Neural cell (in vitro differentiated cells): Measurements from ENCODE around the gene SLCO4A1. TPM values are rescaled to one million over a fixed set of nuclear protein-coding genes. Genes with fewer than 3 reads are reported as not detected.

Experiments used
- H2AFZ ChIP-seq: fragments of 200-600, 300-800 bp; sonication (generic), shearing (Covaris generic); 2 replicates; pipeline ENCODE4 v1.6.0; 2014; ENCODE audit warnings: low read depth, mild to moderate bottlenecking, antibody characterized with exemption, low read length, moderate library complexity
- H3F3A ChIP-seq: fragments of 200-600 bp; shearing (Covaris generic); 2 replicates; pipeline ENCODE4 v1.6.1; 2016; ENCODE audit warnings: mild to moderate bottlenecking, moderate library complexity, mixed read lengths, antibody characterized with exemption, low read length; ENCODE audit not compliant: insufficient read depth, poor library complexity, severe bottlenecking
- H3K27ac ChIP-seq: fragments of 200-600, 300-800 bp; sonication (generic), shearing (Covaris generic); 2 replicates; pipeline ENCODE4 v1.5.1; 2014; ENCODE audit warnings: mild to moderate bottlenecking, low read length, moderate library complexity
- H3K27me3 ChIP-seq: fragments of 300-800, 200-600 bp; sonication (generic), shearing (Covaris generic); 2 replicates; pipeline ENCODE4 v1.6.0; 2014; ENCODE audit warnings: mild to moderate bottlenecking, low read depth, low read length, moderate library complexity; ENCODE audit not compliant: insufficient read depth
- H3K36me3 ChIP-seq: fragments of 300-800, 200-600 bp; sonication (generic), shearing (Covaris generic); 2 replicates; pipeline ENCODE4 v1.5.1; 2014; ENCODE audit warnings: mild to moderate bottlenecking, antibody characterized with exemption, low read length, moderate library complexity; ENCODE audit not compliant: insufficient read depth
- H3K4me2 ChIP-seq: fragments of 300-800, 200-600 bp; sonication (generic), shearing (Covaris generic); 2 replicates; pipeline ENCODE4 v1.6.0; 2014; ENCODE audit warnings: mild to moderate bottlenecking, low read length
- H3K4me3 ChIP-seq: fragments of 300-800, 200-600 bp; sonication (generic), shearing (Covaris generic); 2 replicates; pipeline ENCODE4 v1.5.1; 2014; ENCODE audit warnings: mild to moderate bottlenecking, low read length, moderate library complexity
- H3K79me2 ChIP-seq: fragments of 200-600 bp; shearing (Covaris generic); replicated peaks from 2 replicates; pipeline ENCODE4 v1.6.0; 2014; ENCODE audit warnings: mild to moderate bottlenecking, low read length, moderate library complexity; ENCODE audit not compliant: insufficient read depth
- H3K9ac ChIP-seq: fragments of 300-800, 200-600 bp; sonication (generic), shearing (Covaris generic); 2 replicates; pipeline ENCODE4 v1.6.1; 2016; ENCODE audit warnings: mild to moderate bottlenecking, low read length, mixed read lengths
- H3K9me2 ChIP-seq: fragments of 200-600 bp; shearing (Covaris generic); 2 replicates; pipeline ENCODE4 v1.6.1; 2016; ENCODE audit warnings: mild to moderate bottlenecking, low read length, mixed read lengths; ENCODE audit not compliant: insufficient read depth
- H3K9me3 ChIP-seq: fragments of 200-600, 300-800 bp; sonication (generic), shearing (Covaris generic); 2 replicates; pipeline ENCODE4 v1.6.1; 2016; ENCODE audit warnings: mild to moderate bottlenecking, mixed run types, low read length, moderate library complexity, mixed read lengths
- H4K20me1 ChIP-seq: fragments of 200-600 bp; shearing (Covaris generic); 2 replicates; pipeline ENCODE4 v1.6.1; 2016; ENCODE audit warnings: mild to moderate bottlenecking, mixed run types; ENCODE audit not compliant: insufficient read depth
- CTCF ChIP-seq: fragments of 450-650 bp; IDR thresholded peaks from 2 replicates; pipeline ENCODE4 v1.5.1; 2014; ENCODE audit warnings: antibody characterized with exemption, mild to moderate bottlenecking, moderate library complexity; ENCODE audit not compliant: poor library complexity, severe bottlenecking
- EP300 ChIP-seq: fragments of 450-650 bp; conservative IDR thresholded peaks from 2 replicates; pipeline ENCODE4 v1.6.1; 2014; ENCODE audit warnings: antibody characterized with exemption, mild to moderate bottlenecking, moderate library complexity; ENCODE audit not compliant: poor library complexity, severe bottlenecking
- EZH2 ChIP-seq: fragments of 200-600, 300-800 bp; shearing (Covaris generic), sonication (generic); IDR thresholded peaks from 2 replicates; pipeline ENCODE4 v1.6.1; 2014; ENCODE audit warnings: antibody characterized with exemption, low read length, borderline replicate concordance, mild to moderate bottlenecking; ENCODE audit not compliant: insufficient read depth, poor library complexity, severe bottlenecking
- MXI1 ChIP-seq: fragments of 450-650 bp; conservative IDR thresholded peaks from 2 replicates; pipeline ENCODE4 v1.6.1; 2014; ENCODE audit warnings: antibody characterized with exemption, mild to moderate bottlenecking; ENCODE audit not compliant: poor library complexity, severe bottlenecking
- POLR2AphosphoS5 ChIP-seq: IDR thresholded peaks from 2 replicates; pipeline ENCODE4 v1.6.1; 2012
- RAD21 ChIP-seq: fragments of 450-650 bp; conservative IDR thresholded peaks from 2 replicates; pipeline ENCODE4 v1.6.1; 2014; ENCODE audit warnings: antibody characterized with exemption, mild to moderate bottlenecking, moderate library complexity
- SMC3 ChIP-seq: fragments of 450-650 bp; conservative IDR thresholded peaks from 2 replicates; pipeline ENCODE4 v1.6.1; 2014; ENCODE audit warnings: antibody characterized with exemption, mild to moderate bottlenecking, moderate library complexity; ENCODE audit not compliant: poor library complexity
- TAF1 ChIP-seq: IDR thresholded peaks from 2 replicates; pipeline ENCODE4 v1.6.1; 2012; ENCODE audit warnings: low read depth
- polyA plus RNA-seq: library from polyadenylated mRNA; depleted of rRNA; stranded (reverse); fragments of >200 nt; gene quantifications from 2 replicates; pipeline ENCODE4 v1.2.3, GENCODE V29; 2014
- TF ChIP-seq, protein P1 (sequence below): IDR thresholded peaks from 2 replicates; pipeline ENCODE4 v1.6.1; 2012; ENCODE audit warnings: borderline replicate concordance

The SLCO4A1 gene
- polyA plus RNA-seq, 1 donor from 2014 or later = 3.5 TPM

DNA sequence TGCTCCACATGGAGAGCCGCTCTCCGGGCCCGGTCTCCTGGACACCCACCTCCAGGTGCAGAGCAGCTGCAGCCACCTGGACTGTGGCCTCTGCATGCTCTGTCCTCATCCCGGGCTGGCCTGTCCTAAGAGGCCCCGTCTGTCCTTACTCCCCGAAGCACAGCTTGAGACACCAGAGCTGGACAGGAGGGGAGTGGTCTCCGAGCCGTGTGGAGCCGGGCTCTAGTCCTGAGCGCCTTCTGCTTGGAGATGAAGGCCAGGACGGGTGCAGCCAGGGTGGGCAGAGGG is 59.7 kb downstream of the SLCO4A1 start:
- no peak for TF ChIP-seq EZH2
- no peak overlapping the region for H3K4me2 ChIP-seq
- H3K36me3 ChIP-seq = no peaks in the 10 kb centered on the region
- H3K27ac ChIP-seq = no peak overlapping the region
- no peak overlapping the region for H3K9ac ChIP-seq
- H3K9me2 ChIP-seq = no peaks in the 10 kb centered on the region
- no peaks in the 10 kb centered on the region for H3K9me3 ChIP-seq
- no peaks in the 10 kb centered on the region for H3F3A ChIP-seq
- H2AFZ ChIP-seq = no peak overlapping the region
- H3K79me2 ChIP-seq = no peaks in the 10 kb centered on the region
- no peaks in the 10 kb centered on the region for H4K20me1 ChIP-seq
- H3K27me3 ChIP-seq = no peaks in the 10 kb centered on the region
- H3K4me3 ChIP-seq = no peak overlapping the region

DNA sequence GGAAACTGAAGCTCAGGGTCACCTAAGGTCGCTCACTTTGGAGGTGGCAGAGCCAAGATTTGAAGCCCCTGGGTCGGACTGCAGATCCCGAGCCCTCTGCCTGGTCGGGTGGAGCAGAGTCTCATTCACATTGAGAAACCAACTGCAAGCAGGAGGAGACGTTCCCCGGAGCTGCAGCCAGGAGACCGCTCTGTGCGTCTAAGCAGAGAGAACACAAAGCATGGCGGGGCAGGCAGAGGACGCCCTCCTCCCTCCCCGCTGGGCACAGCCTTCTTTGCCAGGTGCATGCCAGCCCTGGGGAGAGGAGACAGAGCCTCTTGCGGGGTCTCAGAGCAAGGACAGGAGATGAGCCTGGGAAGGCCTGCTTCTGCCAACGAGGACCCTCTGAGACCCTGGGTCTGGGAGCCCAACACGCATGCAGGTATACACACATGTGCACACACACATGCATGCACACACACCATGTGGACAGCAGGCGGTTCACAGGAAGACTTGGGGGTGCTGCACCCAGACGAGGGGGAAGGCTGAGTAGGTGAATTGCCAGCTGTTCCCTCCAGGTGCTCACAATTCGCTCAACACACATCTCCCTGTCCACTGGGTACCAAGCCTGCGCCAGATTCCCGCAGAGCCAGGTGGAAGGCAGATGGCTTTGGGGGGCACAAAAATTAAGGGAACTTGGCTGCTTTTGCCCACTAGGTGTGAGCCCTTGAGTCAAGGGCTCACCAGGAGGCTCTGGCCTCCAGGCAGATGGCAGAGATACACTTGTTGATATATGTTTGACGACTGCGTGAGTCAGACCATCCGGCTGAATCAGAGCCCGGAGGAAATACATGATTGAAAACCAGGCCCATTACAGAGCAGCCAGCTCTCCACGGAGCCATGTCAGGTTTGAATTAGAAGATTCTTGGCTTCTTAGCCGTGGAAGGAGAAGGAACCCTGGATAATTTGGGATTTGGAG is 60.9 kb downstream of the SLCO4A1 start:
- no peaks in the 10 kb centered on the region for H3F3A ChIP-seq
- H3K9ac ChIP-seq = no peak overlapping the region
- no peak overlapping the region for H2AFZ ChIP-seq
- no peak overlapping the region for H3K4me3 ChIP-seq
- H3K36me3 ChIP-seq = no peaks in the 10 kb centered on the region
- TF ChIP-seq, protein P1, sequence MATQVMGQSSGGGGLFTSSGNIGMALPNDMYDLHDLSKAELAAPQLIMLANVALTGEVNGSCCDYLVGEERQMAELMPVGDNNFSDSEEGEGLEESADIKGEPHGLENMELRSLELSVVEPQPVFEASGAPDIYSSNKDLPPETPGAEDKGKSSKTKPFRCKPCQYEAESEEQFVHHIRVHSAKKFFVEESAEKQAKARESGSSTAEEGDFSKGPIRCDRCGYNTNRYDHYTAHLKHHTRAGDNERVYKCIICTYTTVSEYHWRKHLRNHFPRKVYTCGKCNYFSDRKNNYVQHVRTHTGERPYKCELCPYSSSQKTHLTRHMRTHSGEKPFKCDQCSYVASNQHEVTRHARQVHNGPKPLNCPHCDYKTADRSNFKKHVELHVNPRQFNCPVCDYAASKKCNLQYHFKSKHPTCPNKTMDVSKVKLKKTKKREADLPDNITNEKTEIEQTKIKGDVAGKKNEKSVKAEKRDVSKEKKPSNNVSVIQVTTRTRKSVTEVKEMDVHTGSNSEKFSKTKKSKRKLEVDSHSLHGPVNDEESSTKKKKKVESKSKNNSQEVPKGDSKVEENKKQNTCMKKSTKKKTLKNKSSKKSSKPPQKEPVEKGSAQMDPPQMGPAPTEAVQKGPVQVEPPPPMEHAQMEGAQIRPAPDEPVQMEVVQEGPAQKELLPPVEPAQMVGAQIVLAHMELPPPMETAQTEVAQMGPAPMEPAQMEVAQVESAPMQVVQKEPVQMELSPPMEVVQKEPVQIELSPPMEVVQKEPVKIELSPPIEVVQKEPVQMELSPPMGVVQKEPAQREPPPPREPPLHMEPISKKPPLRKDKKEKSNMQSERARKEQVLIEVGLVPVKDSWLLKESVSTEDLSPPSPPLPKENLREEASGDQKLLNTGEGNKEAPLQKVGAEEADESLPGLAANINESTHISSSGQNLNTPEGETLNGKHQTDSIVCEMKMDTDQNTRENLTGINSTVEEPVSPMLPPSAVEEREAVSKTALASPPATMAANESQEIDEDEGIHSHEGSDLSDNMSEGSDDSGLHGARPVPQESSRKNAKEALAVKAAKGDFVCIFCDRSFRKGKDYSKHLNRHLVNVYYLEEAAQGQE = no peak
- TF ChIP-seq EZH2 (no peak), EP300 (no peak), MXI1 (no peak), SMC3 (no peak), TAF1 (no peak), RAD21 (no peak), CTCF (no peak), POLR2AphosphoS5 (no peak)
- H3K9me3 ChIP-seq = no peaks in the 10 kb centered on the region
- no peaks in the 10 kb centered on the region for H4K20me1 ChIP-seq
- H3K9me2 ChIP-seq = no peaks in the 10 kb centered on the region
- H3K4me2 ChIP-seq = no peak overlapping the region
- no peaks in the 10 kb centered on the region for H3K79me2 ChIP-seq
- H3K27ac ChIP-seq = no peak overlapping the region
- H3K27me3 ChIP-seq = peaks cover 5% of the 10 kb centered on the region
